Stromal cell of bone marrow (primary cell): Measurements from ENCODE around the gene CETN1.

Experiments used
- DNase-seq: peaks from one replicate; pipeline ENCODE4 v3.0.0-alpha.2; 2012; ENCODE audit warnings: low read depth

The CETN1 gene

DNA sequence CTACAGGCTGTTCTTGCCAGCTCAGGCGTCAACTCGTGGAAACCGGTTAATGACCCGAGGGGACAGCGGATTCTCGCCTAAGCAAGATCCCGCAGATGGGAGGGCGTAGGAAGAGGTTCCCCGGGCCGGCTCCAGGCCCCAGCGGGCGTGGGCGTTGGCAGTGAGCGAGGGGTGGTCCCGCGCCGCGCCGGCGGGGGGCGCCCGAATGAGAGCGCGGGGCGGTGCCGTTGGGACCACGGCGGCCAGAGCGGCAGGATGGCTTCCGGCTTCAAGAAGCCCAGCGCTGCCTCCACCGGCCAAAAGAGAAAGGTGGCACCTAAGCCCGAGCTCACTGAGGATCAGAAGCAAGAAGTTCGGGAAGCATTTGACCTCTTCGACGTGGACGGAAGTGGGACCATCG is at the start of gene CETN1:
CETN1 (plus strand) TSS at position 227 of the 400 bp plus-strand sequence; CDS start at position 256, 29 bp downstream.
- DNase-seq: no peak

DNA sequence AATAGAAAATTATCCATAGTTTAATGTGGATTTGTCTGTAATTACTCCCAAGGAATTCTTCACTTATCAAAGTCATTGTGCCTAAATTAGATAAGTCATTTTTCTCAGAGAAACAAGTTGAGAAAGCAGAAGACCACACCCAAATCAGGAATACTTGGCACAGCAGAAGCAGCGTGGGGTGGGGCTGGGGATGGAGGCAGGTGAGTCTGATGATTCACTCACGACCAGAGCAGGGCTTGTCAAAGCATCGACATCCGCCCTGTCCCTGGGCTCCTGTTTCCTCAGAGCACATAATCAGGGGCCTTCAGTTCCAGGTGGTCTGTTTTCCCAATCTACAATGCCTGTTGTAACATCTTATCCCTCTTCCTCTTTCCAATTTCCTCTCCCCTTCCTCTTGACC is 48.2 kb upstream of the CETN1 start:
- no peak for DNase-seq

DNA sequence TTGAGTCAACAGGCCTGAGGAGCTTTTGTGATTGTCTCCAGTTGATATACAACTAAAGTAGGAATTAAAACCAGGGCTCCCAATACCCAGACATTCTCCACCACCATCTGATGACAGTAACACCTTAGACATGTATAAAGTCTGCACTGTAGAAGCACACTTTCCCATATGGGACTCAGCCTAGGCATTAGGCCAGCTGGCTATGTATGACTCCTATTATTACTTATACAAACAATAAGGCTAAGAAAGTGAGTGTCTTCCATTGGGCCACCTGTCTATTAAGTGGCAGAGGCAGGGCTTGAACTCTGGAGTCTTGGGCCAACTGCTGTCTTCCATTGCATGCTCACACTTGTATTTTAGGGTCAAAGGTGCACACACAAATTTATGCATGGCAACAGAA is 47.5 kb upstream of the CETN1 start:
- no peak for DNase-seq

DNA sequence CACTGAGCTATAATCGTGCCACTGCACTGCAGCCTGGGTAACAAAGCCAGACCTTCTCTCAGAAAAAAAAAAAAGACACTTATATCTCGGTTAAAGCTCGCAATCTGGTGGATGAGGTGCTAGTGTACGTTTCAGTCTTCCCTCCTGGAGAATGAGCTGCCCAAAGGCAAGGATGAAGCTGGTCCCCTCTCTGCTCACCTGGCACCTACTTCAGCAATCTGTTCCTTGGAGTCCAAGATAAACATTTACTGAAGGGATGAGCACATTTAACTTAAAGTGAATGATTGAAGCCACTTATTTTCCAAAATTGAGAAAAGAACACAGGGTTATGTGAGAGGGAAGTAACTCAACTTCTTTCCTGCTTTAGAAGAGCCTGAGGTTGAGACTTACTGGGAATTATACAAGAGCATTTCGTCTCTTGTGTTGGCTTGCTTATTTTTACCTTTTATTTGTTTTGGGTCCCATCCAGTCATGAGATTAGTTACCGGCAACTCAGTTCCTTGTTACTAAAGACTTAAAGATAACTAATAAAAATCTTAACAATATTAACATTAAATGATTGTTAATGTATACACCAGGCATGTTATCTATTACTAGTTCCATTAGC is 46.1 kb upstream of the CETN1 start:
- DNase-seq: no peak

DNA sequence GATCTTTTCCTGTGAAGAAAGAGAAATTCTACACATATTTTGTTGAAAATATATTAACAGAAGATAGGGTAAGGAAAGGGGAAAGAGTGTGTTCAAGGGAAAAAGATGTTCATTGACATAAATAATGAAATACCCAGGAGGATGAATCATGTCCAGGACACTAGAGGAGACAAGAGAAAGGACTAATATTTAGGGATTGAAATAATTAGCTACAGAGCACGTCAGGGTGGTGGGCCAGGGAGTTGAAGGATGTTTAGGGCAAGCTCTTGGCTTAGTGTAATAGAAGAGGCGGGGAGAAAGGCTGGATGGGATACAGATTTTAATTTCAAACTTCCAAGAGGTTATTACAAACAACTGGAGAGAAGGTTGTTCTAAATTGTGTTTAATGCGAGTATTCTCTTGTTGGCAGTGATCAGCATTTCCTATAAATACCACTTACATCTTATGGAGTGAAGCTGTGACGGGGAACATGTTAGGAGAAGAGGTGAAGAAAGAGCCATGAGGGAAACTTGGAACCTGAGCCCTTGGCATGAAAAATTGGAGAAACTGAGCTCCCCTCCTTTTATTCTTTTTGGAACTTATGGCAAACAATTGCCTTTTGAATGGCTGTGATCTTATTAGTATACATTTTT is 36.6 kb upstream of the CETN1 start:
- DNase-seq: no peak

DNA sequence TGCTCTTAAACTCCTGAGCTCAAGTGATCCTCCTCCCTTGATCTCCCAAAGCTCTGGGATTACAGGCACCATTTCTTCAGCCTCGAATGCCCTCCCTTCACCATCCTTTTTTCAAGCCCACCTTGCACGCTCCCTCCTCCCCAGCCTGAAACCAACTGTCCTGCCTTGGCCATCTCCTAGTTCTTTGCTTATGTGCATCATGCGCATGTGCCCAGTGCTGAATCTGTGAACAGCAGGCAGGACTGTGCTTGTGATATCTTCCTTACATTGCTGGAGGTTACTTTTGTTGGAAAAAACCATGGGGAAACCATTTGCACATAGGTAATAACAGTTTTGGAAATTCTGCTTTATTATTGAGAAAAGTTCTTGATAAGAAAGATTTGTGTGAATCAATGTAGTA is 30.2 kb upstream of the CETN1 start:
- DNase-seq: no peak

DNA sequence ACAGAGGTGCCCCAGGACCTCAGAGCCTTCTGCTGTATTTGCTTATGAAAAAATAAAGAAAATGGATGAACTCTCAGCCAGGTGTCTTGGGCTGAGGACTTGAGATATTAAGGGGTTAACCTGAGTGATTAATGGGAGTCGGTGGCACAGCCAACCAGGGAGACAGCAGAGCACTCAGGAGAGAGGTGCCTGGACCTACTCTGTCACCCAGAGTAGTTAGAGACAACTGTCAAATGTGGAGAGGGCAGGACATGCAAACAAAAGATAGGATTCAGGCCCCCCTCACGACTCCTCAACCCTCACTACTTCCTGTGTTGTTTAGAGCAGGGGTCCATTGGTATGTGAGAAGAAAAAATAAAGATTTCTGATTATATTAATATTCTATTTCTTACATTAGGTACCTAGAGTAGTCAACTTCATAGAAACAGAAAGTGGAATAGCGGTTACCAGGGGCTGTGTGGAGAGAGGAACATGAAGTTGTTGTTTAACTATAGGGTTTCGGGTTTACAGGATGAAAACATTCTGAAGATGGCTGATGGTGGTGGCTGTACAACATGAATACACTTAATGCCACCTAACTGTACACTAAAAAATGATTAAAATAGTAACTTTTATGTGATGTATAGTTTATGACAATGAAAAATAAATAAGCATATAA is 28.6 kb upstream of the CETN1 start:
- no peak for DNase-seq

DNA sequence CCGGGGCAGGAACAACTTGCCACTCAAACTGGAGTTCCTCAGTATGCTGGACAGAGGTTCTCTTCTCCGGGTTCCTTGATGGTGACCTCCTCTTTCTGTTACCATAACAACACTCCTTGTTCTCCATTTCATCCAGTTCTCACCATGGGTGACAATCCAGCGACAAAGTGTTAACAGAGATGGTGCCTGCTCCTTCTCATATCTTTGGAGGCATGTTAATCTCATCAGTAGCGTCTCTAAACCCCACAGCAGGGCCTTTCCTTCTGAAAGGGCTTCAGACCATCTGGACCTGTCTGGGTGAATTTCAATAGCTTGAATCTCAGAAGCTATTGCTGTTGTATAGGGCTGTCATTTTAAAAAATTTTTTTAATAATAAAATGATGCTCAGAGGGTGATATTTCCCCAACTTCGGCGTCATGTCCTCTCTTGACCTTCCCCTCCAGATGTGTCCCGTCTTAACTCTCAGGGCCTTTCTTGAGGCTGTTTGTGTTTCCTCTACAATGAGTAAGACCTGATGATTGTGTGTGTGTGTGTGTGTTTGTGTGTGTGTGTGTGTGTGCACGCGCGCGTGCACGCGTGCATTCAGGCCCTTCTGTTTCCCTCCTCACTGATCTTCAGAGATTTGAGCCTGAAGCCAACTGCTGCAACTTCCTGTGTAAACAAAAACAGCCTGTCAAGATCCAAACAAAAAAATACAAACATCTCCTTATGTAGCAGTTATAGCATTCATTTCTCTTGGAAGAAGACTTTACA is 24.3 kb upstream of the CETN1 start:
- no peak for DNase-seq

DNA sequence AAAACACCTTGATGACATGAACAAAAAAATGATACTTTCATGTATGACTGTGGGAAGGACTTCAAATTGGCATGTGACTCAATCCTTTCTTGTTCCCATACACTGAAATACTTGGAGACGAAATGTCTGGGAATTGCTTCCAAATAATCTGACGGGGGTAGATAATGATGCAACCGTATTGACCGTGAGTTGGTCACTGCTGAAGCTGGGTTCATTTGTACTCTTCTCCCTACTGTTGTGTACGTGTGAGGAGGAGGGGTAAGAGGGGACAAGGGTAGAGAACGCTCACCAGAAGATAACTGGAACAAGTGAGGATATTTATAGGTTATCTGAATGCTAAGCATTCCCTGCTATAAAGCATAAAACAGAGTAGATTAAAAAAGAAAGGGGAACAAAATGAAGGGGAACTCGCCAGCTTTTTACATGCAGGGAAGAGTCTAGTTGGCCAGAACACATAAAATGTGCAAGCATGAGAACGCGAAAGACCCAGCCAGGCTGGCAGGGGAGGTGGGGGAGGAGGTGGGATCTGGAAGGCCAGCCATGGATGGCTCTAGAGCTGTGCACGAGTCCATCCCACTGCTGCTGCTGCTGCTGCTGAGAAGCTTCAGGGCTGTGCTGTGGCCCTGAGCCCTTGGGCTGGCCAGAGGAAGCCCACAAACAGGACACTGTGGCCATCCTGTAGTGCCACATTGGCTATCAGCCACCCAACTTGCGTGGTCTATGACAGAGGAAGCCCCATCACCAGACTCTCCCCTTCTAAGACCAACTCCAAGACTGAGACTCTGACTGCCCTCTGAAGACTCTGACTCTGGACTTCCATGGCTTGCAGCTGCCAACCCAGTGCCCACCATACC is 15.2 kb upstream of the CETN1 start:
- DNase-seq: no peak

DNA sequence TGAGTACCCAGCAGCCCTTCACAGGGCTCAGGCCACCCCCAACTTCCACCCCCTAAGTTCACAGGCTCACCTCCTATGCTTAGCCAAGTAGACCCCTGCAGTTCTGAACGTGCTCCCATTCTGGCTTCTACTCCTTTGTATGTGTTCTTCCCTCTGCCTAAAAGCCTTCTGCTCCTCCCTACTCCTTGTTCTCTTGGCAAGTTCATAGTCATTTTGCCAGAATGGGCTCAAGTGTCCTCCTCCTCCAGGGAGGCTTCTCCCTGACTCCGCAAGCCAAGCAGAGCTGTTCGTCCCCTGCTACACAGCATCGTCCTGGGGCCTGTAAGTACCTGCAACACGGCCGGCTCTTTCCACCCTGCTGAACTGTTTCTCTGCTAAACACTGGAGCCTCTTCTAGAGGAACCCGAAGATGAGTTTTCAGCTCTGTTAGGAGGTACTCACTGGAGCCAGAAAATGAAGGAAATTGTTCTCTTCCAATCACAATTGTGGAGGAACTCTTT is 14.6 kb upstream of the CETN1 start:
- DNase-seq: no peak

DNA sequence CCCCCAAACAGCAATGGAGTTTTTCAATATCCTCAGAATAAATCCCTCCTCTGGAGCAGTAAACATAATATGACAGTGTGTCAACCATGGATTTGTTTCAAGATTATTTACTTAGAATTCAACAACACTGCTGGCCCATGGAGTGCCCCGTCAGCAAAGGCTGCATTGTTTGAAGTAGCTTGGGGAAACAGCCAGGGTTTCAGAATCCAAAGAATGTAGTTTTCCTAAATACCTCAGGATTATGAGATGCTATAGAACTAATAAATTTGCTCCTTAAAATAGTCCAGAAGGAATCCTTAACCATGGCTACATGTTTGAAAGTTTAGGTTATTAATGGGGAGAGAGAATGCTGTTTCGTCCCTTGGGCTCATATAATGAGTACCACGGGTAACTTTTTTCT is 13.1 kb upstream of the CETN1 start:
- no peak for DNase-seq

DNA sequence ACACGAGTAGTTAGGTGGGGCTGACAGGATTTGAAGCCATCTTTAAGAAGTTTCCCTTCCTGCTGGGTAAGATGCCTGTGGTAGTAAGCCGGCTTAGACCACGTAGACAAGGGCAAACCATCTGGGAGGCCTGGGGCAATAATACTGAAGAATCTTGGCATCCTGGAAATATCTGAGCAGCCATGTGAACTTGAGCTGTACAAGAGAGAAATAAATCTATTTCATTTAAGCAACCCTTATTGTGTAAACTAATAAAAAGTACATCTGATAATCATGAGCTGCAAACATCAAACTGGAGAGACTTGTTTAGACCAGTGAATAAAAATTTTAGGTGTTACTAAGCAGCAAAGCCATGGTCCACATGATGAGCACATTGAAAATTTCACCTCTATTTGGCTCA is 11.4 kb upstream of the CETN1 start:
- DNase-seq: no peak

DNA sequence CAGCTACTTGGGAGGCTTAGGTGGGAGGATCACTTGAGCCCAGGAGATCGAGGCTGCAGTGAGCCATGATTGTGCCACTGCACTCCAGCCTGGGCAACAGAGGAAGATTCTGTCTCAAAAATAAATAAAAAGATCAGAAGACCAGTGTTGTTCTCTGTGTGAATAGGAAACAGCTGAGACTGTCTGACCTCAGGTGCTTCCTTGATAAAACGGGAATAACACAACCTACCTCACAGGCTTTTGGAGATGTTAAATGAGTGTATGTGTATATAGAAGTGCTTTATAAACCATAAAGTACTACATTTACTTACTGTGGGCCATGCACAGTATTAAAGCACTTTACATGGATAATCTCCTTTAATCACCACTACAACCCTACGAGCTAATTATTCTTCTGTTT is 9.9 kb upstream of the CETN1 start:
- no peak for DNase-seq

DNA sequence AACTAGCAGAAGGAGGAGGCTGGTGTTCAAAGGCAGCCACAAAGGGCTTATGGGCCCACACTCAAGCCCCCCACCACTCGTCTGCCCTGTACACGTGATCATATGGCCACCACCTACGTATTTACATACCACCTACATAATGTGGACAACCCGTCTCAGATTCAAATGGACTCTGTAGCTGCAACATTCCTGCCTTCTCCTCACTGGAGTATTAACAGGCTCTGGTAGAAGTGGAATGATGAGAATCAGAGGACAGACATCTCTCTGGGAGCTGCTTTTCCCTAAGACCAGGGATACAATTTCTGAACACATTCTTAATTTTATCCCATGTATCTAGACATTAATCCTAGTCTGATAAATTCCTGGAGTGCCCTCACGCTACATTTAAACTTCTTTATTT is 9.5 kb upstream of the CETN1 start:
- no peak for DNase-seq

DNA sequence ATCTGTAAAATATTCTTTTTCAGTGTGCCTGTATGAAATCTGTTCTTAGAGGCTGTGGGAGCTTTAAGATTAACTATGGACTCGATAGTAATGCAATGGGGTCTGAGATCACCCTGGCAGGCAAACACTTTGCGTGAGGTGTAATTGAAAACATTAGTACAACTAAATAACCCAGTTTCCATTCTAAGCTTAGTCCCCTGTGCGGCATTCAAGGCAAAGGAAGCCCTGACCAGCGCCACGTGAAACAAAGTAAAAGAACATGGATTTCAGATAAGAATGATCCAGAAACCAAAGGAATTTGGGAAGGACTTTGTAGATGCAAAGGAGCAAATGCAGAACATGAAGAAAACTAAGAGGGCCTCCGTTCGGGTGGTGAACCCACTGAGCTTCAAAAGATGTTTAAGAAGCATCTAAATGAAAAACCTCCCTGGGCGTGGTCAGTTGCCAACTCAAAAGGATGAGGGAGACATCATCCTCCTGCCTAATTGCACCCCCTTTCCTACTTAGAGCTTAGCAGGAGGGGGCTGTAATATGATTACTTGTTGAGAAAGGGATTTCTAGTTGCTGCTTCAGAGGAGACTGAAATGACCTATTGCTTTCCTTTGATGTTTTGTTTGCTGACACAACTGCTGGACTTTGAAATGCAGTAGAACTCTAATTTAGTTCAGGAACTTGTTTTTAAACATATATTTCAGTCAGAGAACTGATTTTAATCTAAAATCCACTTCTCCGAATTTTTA is 7.9 kb upstream of the CETN1 start:
- no peak for DNase-seq

DNA sequence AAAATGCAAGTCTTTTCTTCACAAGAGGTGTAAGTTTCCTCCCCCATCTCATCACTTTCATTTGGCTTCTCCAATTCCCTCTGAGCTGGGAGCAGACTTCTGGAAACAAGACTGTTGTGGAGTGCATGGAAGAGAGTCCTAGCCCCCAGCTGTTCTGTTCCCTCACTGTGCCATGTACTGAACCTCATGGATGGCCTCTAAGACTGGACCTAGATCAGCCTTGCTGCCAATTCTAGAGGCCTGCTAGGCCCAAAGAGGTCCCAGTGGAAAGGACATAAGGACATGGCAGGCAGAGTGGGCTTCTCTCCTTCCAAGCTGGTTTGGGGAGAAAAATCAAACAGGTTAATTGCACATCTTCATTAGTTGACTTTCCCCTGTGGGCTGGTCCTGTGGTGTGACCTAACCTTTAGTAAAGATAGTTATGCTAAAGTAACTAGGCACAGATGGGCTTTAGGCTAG is 7.3 kb upstream of the CETN1 start:
- no peak for DNase-seq

DNA sequence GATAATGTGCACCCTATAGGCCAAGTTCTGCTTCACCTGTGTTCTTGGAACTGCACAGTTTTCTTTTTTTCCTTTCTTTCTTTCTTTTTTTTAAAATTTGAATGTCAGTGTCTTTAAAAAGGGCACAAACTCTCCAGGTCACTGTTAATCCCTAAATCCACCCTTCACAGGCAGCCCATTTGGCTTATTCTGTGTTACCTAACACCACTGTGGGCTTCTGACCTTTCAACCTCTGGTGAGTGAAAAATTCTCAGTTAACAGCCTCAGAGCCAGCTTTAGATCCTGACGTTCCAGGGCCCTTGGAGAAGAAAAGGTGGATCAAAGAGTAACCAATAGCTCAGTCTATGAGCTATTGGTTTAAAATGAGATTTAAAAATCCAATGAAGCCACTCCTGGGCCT is 6.8 kb upstream of the CETN1 start:
- no peak for DNase-seq

DNA sequence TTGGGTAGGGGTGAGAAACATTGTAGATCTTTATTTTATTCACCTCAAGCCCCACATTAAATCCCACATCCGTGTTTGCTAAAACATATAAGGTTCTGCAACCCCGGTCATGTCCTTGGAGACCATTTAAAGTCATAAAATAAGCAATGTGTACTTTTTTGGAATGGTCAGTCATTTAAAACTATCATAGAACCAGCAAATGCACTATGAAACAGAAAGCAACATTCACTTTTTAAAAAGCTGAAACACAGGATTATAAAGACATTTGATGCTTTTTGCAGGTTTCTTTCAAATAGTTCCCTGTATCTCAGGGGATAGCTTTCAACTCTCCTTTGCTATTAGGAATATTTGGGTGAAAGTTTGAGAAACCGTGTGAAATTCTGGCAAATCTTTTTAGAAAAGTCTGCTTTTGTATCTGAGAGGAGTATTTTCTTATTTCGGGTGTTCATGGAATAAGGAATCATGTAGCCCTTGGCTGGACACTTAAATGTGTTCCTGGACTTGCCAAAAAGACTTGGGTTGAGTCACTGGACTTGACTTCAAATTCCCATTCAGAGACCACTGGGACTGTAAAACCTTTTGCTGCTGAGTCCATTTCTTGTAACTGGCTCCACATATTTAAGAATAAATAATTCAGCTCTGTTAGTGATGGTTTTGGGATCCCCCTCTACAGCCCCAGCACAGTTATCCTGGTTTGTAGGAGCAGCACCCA is 5.9 kb upstream of the CETN1 start:
- peak; percentile 42 for DNase-seq

DNA sequence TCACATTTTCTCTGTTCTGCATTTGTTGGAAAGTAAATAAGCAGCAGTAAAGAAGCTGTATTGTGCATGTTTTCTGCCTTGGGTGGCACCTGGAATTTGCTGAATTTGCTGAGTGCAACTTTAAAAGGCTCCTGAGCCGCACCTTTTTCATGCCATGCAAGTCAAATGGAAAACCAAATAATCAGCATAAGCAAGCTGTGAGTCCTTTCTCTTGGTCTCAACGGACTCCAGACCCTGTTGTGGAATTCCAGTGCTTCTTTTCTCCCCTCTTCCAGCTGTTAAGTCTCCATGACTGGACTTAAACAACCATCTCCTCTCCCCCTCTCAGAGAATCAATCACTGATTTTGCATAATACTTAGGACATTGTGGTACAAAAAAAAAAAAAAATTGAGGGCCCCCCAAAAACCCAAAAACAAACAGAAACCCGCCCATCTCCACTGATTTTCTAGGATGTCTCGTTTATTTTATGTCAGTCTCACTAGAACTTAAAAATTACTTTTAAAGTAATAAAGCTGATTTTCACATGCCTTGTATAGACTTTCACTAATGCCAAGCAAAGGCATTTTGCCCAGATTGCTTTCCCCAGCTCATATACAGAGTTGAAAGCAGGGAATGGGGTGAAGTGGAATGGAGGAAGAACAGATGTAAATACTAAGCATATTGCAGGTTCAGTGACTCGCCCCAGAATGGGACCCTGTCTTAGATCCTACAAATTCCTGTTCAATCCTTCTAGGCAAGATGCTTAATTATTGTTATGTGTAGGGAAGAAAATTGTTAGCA is 5.1 kb upstream of the CETN1 start:
- no peak for DNase-seq

DNA sequence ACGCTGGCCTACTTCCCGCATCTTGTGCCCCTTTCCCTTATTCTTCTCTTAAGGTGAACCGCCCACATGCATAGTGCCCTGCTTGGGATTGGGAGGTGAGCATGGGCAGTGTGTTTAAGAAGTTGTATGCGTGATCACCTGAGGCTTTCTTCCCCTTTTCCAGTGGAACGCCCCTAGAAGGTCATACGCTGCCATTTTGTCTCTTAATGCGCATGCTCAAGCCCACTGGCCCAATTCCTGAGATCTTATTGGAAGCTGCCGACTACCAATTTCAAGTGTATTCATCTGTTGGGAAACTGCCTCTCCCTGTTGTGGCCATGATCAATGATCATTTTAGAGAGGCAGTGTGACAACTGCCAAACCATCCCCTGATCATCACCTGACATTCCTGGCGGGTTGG is 3.3 kb upstream of the CETN1 start:
- no peak for DNase-seq
